ENCODE data around the gene MSH5.

MSH5 gene

GRCh38 chr6:31713991-31714684 is 25.7 kb upstream of the MSH5 start:
- DNase-seq = no peak

- no peak for DNase-seq
These were observed 24.5 kb upstream of the MSH5 start, which contains the start of gene LY6G6D for GRCh38 chr6:31715022-31715958. Gene LY6G6D, plus strand, starts transcription at chr6:31715348. Its CDS starts 8 bp downstream, at chr6:31715356.

- DNase-seq = no peak
These were observed 22.1 kb upstream of the MSH5 start for GRCh38 chr6:31717499-31718222.

GRCh38 chr6:31718265-31718664 is 21.5 kb upstream of the MSH5 start:
- DNase-seq = no peak

DNA sequence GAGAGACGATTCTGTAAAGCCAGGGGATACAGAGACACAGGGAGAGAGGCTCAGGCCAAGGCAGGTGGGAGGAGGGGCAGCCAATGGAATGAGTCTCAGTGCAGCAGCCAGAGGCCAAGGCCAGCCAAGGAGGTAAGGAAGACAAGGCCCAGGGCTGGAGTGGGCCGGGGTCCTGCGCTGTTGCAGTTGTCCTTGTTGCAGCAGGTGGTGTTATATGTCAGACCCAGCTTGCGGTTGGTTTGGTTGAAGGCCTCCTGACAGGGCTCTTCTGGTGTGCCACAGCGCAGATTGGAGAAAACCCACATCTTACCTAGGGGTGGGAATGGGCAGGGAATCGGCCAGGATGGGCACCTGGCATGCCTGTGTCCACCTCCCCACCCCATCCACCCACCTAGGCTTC is 20.8 kb upstream of the MSH5 start:
- DNase-seq = no peak

GRCh38 chr6:31720196-31720770 is 19.5 kb upstream of the MSH5 start:
- DNase-seq = no peak

- no peak for DNase-seq
These were observed 18.3 kb upstream of the MSH5 start, which contains the start of gene LY6G6C for GRCh38 chr6:31721351-31722020. Gene LY6G6C, minus strand, starts transcription at chr6:31721746. Its CDS starts 67 bp downstream, at chr6:31721679.

GRCh38 chr6:31722173-31722572 is 17.6 kb upstream of the MSH5 start:
- no peak for DNase-seq

DNA sequence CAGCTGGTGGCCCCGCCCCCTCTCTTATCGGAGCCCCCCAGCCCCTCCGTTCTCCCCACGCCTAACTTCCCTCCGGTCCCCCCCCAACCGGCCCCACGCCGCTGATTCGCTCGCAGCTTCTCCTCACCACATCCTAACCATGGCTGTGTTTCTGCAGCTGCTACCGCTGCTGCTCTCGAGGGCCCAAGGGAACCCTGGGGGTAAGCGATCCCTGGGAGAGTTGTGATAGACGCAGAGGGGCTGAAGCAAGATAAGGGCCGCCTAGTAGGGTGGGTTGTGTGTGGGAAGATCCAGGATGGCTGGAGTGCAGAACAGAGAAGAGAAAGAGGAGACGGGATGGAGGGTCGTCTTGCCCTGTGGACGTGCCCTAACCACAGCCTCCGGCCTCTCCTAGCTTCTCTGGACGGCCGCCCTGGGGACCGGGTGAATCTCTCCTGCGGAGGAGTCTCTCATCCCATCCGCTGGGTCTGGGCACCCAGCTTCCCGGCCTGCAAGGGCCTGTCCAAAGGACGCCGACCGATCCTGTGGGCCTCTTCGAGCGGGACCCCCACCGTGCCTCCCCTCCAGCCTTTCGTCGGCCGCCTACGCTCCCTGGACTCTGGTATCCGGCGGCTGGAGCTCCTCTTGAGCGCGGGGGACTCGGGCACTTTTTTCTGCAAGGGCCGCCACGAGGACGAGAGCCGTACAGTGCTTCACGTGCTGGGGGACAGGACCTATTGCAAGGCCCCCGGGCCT is 16.4 kb upstream of the MSH5 start, which contains the start of gene MPIG6B:
TSS of gene MPIG6B (plus strand) at position 129 of the 735 bp plus-strand sequence. CDS start at position 140, 11 bp downstream.
- DNase-seq = no peak

GRCh38 chr6:31723980-31724691 is 15.7 kb upstream of the MSH5 start:
- no peak for DNase-seq

DNA sequence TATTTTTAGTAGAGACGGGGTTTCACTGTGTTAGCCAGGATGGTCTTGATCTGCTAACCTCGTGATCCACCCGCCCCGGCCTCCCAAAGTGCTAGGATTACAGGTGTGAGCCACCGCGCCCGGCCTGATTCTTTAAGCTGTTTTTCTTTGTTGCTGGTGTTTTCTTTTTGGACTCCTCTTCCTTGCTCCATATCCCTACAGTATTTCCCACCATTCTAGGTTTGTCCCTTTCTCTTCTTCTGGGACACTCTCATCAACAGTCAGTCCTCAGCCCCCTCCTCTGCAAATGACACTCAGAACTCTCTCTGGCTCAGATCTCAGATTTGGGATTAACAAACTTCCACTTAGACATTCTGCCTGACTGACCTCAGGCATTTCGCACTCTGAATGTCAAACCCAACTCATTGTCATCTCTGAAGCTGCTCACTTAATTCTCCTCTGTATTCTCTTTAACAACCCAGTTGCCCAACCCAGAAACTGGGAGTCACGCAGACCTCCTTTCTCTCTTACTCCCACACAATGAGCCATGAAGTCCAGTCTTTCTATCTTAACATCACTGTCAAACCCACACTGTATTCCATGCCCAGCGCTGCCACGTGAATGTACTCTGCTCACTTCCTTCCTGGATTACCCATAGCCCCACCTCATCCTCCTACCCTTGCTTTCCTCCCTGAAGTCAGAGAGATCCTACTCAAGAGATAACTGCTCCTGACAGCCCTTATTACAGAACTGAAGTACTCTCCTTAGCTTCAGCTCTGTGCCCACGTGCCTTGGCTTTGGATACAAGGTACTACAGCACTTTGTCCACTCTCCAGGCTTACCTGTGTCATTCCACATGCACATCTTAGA is 14.1 kb upstream of the MSH5 start:
- no peak for DNase-seq

- DNase-seq = no peak
These were observed 12.6 kb upstream of the MSH5 start for GRCh38 chr6:31727034-31727716.

- peak; percentile 86 for DNase-seq
These were observed 11.8 kb upstream of the MSH5 start for GRCh38 chr6:31727717-31728671.

GRCh38 chr6:31728767-31729514 is 10.9 kb upstream of the MSH5 start, which contains the start of gene DDAH2:
Gene DDAH2, minus strand, starts transcription at chr6:31729299. Its CDS starts 138 bp downstream, at chr6:31729161.
- no peak for DNase-seq

GRCh38 chr6:31729515-31729978 is 10.3 kb upstream of the MSH5 start:
- DNase-seq = no peak

- DNase-seq = no peak
These were observed 9.7 kb upstream of the MSH5 start for GRCh38 chr6:31729979-31730630.

All from KG1 (cell line).